HEK293 (cell line): ENCODE measurements around the gene C17orf67.

Experiments
- CTCF ChIA-PET: fragments of 350-600 bp; formaldehyde crosslinking; extraction: SDS; loops from one replicate; lab custom pipeline; 2021; ENCODE audit warnings: antibody characterized with exemption; lab: Yijun Ruan, JAX
- POLR2A ChIA-PET: fragments of 300-600 bp; formaldehyde crosslinking; extraction: SDS; loops from one replicate; lab custom pipeline; 2020; ENCODE audit warnings: antibody characterized with exemption, inconsistent platforms; lab: Yijun Ruan, JAX
- H3K27ac ChIP-seq: fragments of 200-500 bp; sonication (Bioruptor generic); 2 replicates; pipeline ENCODE4 v1.5.1; 2014; ENCODE audit warnings: low read depth, low read length, control low read depth, inconsistent platforms; ENCODE audit errors: extremely low read depth
- H3K36me3 ChIP-seq, 2 experiments: fragments of 200-500 bp in 1 of 2; sonication (Bioruptor generic) in 1 of 2; 1 replicate in 1 of 2; 2 replicates in 1 of 2; pipeline ENCODE4 v1.5.1; 2014 to 2017; ENCODE audit warnings: inconsistent platforms in 2 of 2, low read length in 2 of 2; ENCODE audit not compliant: control insufficient read depth in 2 of 2, insufficient read depth in 1 of 2
- H3K4me1 ChIP-seq: fragments of 200-500 bp; sonication (Bioruptor generic); 2 replicates; pipeline ENCODE4 v1.5.1; 2014; ENCODE audit warnings: mild to moderate bottlenecking, low read length, inconsistent platforms; ENCODE audit not compliant: control insufficient read depth, insufficient read depth
- H3K4me3 ChIP-seq: 2 replicates; pipeline ENCODE4 v1.5.1; 2011; ENCODE audit warnings: low read depth, mild to moderate bottlenecking, control low read depth, low read length, moderate library complexity
- H3K9me3 ChIP-seq: fragments of 200-500 bp; sonication (Bioruptor generic); 2 replicates; pipeline ENCODE4 v1.5.1; 2014; ENCODE audit warnings: low read depth, low read length, inconsistent platforms; ENCODE audit not compliant: control insufficient read depth, insufficient read depth
- FEZF1 ChIP-seq: fragments of 450-650 bp; formaldehyde crosslinking; IDR thresholded peaks from 2 replicates; pipeline ENCODE4 v1.5.1; 2016; ENCODE audit warnings: missing biosample characterization, missing genetic modification characterization
- KLF17 ChIP-seq: fragments of 450-650 bp; formaldehyde crosslinking; IDR thresholded peaks from 2 replicates; pipeline ENCODE4 v1.5.1; 2016; ENCODE audit warnings: missing biosample characterization, missing genetic modification characterization
- PRDM10 ChIP-seq: fragments of 450-650 bp; formaldehyde crosslinking; IDR thresholded peaks from 2 replicates; pipeline ENCODE4 v1.5.1; 2016; ENCODE audit warnings: missing biosample characterization, missing genetic modification characterization
- RBAK ChIP-seq: fragments of 450-650 bp; formaldehyde crosslinking; IDR thresholded peaks from 2 replicates; pipeline ENCODE4 v1.5.1; 2016; ENCODE audit warnings: missing biosample characterization, missing genetic modification characterization
- SP7 ChIP-seq: fragments of 450-650 bp; formaldehyde crosslinking; IDR thresholded peaks from 2 replicates; pipeline ENCODE4 v1.5.1; 2016; ENCODE audit warnings: missing biosample characterization, missing genetic modification characterization
- ZFP69B ChIP-seq: fragments of 450-650 bp; formaldehyde crosslinking; IDR thresholded peaks from 2 replicates; pipeline ENCODE4 v1.5.1; 2016; ENCODE audit warnings: missing biosample characterization, missing genetic modification characterization
- ZNF157 ChIP-seq: fragments of 450-650 bp; formaldehyde crosslinking; IDR thresholded peaks from 2 replicates; pipeline ENCODE4 v1.5.1; 2016; ENCODE audit warnings: missing biosample characterization, missing genetic modification characterization
- ZNF16 ChIP-seq: fragments of 450-650 bp; formaldehyde crosslinking; IDR thresholded peaks from 2 replicates; pipeline ENCODE4 v1.5.1; 2016; ENCODE audit warnings: low read depth, missing biosample characterization, missing genetic modification characterization
- ZNF311 ChIP-seq: fragments of 450-650 bp; formaldehyde crosslinking; IDR thresholded peaks from 2 replicates; pipeline ENCODE4 v1.5.1; 2017; ENCODE audit warnings: missing biosample characterization, missing genetic modification characterization, borderline replicate concordance
- ZNF404 ChIP-seq: fragments of 450-650 bp; formaldehyde crosslinking; IDR thresholded peaks from 2 replicates; pipeline ENCODE4 v1.5.1; 2017; ENCODE audit warnings: missing biosample characterization, missing genetic modification characterization
- ZNF426 ChIP-seq: fragments of 450-650 bp; formaldehyde crosslinking; IDR thresholded peaks from 2 replicates; pipeline ENCODE4 v1.5.1; 2017; ENCODE audit warnings: missing biosample characterization, missing genetic modification characterization, mild to moderate bottlenecking, inconsistent platforms, moderate library complexity
- ZNF449 ChIP-seq: fragments of 450-650 bp; formaldehyde crosslinking; IDR thresholded peaks from 2 replicates; pipeline ENCODE4 v1.5.1; 2017; ENCODE audit warnings: missing biosample characterization, mild to moderate bottlenecking, missing genetic modification characterization, moderate library complexity
- ZNF518A ChIP-seq: fragments of 450-650 bp; formaldehyde crosslinking; conservative IDR thresholded peaks from 2 replicates; pipeline ENCODE4 v1.5.1; 2016; ENCODE audit warnings: low read depth, missing biosample characterization, missing genetic modification characterization
- ZNF529 ChIP-seq: fragments of 450-650 bp; formaldehyde crosslinking; IDR thresholded peaks from 2 replicates; pipeline ENCODE4 v1.5.1; 2017; ENCODE audit warnings: missing genetic modification characterization, missing biosample characterization; ENCODE audit not compliant: insufficient replicate concordance
- ZNF544 ChIP-seq: fragments of 450-650 bp; formaldehyde crosslinking; IDR thresholded peaks from 2 replicates; pipeline ENCODE4 v1.5.0; 2017; ENCODE audit warnings: missing biosample characterization, missing genetic modification characterization
- ZNF555 ChIP-seq: fragments of 450-650 bp; formaldehyde crosslinking; conservative IDR thresholded peaks from 2 replicates; pipeline ENCODE4 v1.5.1; 2017; ENCODE audit warnings: missing biosample characterization, mild to moderate bottlenecking, missing genetic modification characterization, inconsistent platforms
- ZNF600 ChIP-seq: fragments of 450-650 bp; formaldehyde crosslinking; IDR thresholded peaks from 2 replicates; pipeline ENCODE4 v1.5.1; 2016; ENCODE audit warnings: missing biosample characterization, missing genetic modification characterization
- ZNF621 ChIP-seq: fragments of 450-650 bp; formaldehyde crosslinking; IDR thresholded peaks from 2 replicates; pipeline ENCODE4 v1.5.1; 2017; ENCODE audit warnings: missing biosample characterization, missing genetic modification characterization
- ZNF654 ChIP-seq: fragments of 450-650 bp; formaldehyde crosslinking; IDR thresholded peaks from 2 replicates; pipeline ENCODE4 v1.5.1; 2016; ENCODE audit warnings: low read depth, missing biosample characterization, missing genetic modification characterization
- ZNF785 ChIP-seq: fragments of 450-650 bp; formaldehyde crosslinking; IDR thresholded peaks from 2 replicates; pipeline ENCODE4 v1.5.1; 2016; ENCODE audit warnings: missing biosample characterization, missing genetic modification characterization
- ZSCAN30 ChIP-seq: fragments of 450-650 bp; IDR thresholded peaks from 2 replicates; pipeline ENCODE4 v1.5.1; 2018; ENCODE audit warnings: missing biosample characterization, mild to moderate bottlenecking, missing genetic modification characterization, moderate library complexity

Gene C17orf67

GRCh38 chr17:56804454-56804853, 29.3 kb downstream of the C17orf67 start:
- Histone ChIP-seq H3K4me1 (no peaks in the 10 kb centered on the region), H3K4me3 (no peak overlapping the region), H3K27ac (no peak overlapping the region), H3K36me3 (no peaks in the 10 kb centered on the region), H3K9me3 (no peaks in the 10 kb centered on the region)
- TF ChIP-seq ZNF518A (tag by site-specific recombination) (no peak), KLF17 (no peak), ZNF785 (tag by site-specific recombination) (no peak)
- POLR2A ChIA-PET, result no interaction called here
- CTCF ChIA-PET, result interaction anchor here (0.6 to 1.3 kb wide), 5 partner anchors 13 to 89 kb away, joined by 3 to 5 read pairs (median 3); no protein-coding TSS in a partner anchor

GRCh38 chr17:56803071-56803470, 30.6 kb downstream of the C17orf67 start:
- ChIA-PET POLR2A (no interaction called here), CTCF (interaction anchor here (0.7 kb wide), 1 partner anchor 15 kb away, joined by 3 read pairs; no protein-coding TSS in a partner anchor)
- H3K36me3 ChIP-seq, result no peaks in the 10 kb centered on the region
- H3K4me1 ChIP-seq, result no peaks in the 10 kb centered on the region
- H3K27ac ChIP-seq, result no peak overlapping the region
- H3K9me3 ChIP-seq, result no peaks in the 10 kb centered on the region
- TF ChIP-seq ZNF544 (no peak), SP7 (tag by site-specific recombination) (no peak), RBAK (tag by site-specific recombination) (no peak), ZNF621 (tag by site-specific recombination) (no peak), ZNF157 (no peak), FEZF1 (tag by site-specific recombination) (no peak), ZNF600 (no peak), ZNF404 (no peak), ZNF16 (no peak), ZNF449 (tag by site-specific recombination) (no peak), ZNF426 (tag by site-specific recombination) (no peak)
- H3K4me3 ChIP-seq, result no peak overlapping the region

- Histone ChIP-seq H3K27ac (no peak overlapping the region), H3K4me3 (no peak overlapping the region), H3K9me3 (no peaks in the 10 kb centered on the region), H3K4me1 (no peaks in the 10 kb centered on the region), H3K36me3 (no peaks in the 10 kb centered on the region)
- CTCF ChIA-PET, result interaction anchor here (0.7 to 1.1 kb wide), 2 partner anchors 18 to 26 kb away, joined by 3 read pairs; no protein-coding TSS in a partner anchor
- POLR2A ChIA-PET, result no interaction called here
- TF ChIP-seq ZNF555 (tag by site-specific recombination), result no peak
- TF ChIP-seq ZNF404, result no peak
- no peak for TF ChIP-seq ZFP69B
- no peak for TF ChIP-seq ZSCAN30 (tag by site-specific recombination)
- no peak for TF ChIP-seq ZNF654 (tag by site-specific recombination)
- no peak for TF ChIP-seq PRDM10
- no peak for TF ChIP-seq ZNF311
- no peak for TF ChIP-seq ZNF529 (tag by site-specific recombination)
These were observed 32.1 kb downstream of the C17orf67 start for GRCh38 chr17:56801459-56802178.
